NB4 (cell line): ENCODE results near the gene ZBTB12.

Experiments
- POLR2A ChIP-seq: IDR thresholded peaks from 2 replicates; pipeline ENCODE4 v1.6.1; 2011; ENCODE audit warnings: mild to moderate bottlenecking; ENCODE audit not compliant: insufficient read length; ENCODE audit errors: extremely low read depth
- TF ChIP-seq, protein P1 (sequence below): IDR thresholded peaks from one replicate; pipeline ENCODE4 v1.5.1; 2012; ENCODE audit warnings: low read depth, low read length

DNA sequence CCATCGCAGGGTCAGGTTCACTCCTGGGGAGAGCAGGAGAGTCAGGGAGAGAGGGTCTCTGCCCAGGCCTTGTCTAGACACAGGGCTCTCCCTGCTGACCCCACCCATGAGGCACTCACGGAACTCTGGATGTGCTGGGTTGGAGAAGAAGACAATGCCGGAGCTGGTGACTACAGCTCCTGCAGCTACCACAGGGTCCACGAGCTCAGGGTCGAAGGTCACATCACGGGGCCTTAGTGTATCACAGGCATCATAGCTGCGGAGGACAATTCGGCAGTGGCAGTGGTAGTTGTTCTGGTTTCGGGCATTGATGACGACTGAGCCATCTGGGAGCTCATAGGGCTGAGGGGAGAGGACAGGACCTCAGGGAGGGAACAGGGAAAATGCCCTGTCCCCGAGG, 42.0 kb downstream of the ZBTB12 start:
- no peak for TF ChIP-seq POLR2A
- TF ChIP-seq, protein P1, sequence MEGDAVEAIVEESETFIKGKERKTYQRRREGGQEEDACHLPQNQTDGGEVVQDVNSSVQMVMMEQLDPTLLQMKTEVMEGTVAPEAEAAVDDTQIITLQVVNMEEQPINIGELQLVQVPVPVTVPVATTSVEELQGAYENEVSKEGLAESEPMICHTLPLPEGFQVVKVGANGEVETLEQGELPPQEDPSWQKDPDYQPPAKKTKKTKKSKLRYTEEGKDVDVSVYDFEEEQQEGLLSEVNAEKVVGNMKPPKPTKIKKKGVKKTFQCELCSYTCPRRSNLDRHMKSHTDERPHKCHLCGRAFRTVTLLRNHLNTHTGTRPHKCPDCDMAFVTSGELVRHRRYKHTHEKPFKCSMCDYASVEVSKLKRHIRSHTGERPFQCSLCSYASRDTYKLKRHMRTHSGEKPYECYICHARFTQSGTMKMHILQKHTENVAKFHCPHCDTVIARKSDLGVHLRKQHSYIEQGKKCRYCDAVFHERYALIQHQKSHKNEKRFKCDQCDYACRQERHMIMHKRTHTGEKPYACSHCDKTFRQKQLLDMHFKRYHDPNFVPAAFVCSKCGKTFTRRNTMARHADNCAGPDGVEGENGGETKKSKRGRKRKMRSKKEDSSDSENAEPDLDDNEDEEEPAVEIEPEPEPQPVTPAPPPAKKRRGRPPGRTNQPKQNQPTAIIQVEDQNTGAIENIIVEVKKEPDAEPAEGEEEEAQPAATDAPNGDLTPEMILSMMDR = no peak
